Natural killer cell treated with Interleukin-12 subunit alpha and Interleukin-12 subunit beta and Interleukin-15 and Interleukin-18, amount 100 ng/mL, for 72 hours (primary cell): ENCODE results near the gene OXTR. TPM values are rescaled to one million over a fixed set of nuclear protein-coding genes. Genes with fewer than 3 reads are reported as not detected.

ENCODE experiments used
- total RNA-seq, 2 donors: library from RNA; stranded (reverse); gene quantifications; one replicate each; pipeline ENCODE4 v1.2.3, GENCODE V29; 2022

Gene OXTR
- total RNA-seq, 2 donors from 2014 or later, result 1.8 to 2.7 TPM

Other genes starting within 250 kb of the OXTR start
- gene SSUH2, start 124.8 kb downstream of the OXTR start, total RNA-seq, result not detected
- not detected for gene CAV3, start 35.8 kb downstream of the OXTR start, total RNA-seq
- gene RAD18, start 193.9 kb upstream of the OXTR start, total RNA-seq, result 10 to 100 TPM; 33.4 to 66.0 TPM